Dedifferentiated amniotic fluid mesenchymal stem cell (primary cell): ENCODE data around the gene CEP135.
"Not testable (repeated sequence)": the region's sequence is repeated elsewhere in the genome, so short reads cannot be mapped to it uniquely, and the experiment has no call there.

Experiments used
- DNase-seq: peaks from one replicate; pipeline ENCODE4 v3.0.0-alpha.2; 2016; ENCODE audit errors: extremely low spot score

The CEP135 gene

GRCh38 chr4:56072730-56073129, 124.0 kb downstream of the CEP135 start:
- DNase-seq = not testable (repeated sequence)

DNA sequence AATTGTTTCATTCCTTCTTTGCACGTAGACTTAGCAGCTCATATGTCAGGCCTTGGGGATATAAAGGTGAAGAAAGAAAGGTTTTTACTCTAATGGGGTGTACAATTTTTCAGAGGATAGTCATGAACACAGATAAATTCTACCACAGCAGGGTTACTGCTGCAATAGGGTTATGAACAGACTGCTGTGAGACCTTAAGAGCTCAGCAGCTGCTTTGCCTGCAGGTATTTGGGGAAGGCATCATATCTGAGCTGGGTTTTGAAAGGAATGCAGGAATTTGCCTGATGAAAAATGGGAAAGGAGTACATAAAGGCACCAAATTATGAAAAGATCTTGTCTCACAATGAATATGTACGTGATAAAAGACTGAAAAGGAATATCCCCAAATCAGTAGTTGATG, 128.9 kb downstream of the CEP135 start:
- DNase-seq = no peak

DNA sequence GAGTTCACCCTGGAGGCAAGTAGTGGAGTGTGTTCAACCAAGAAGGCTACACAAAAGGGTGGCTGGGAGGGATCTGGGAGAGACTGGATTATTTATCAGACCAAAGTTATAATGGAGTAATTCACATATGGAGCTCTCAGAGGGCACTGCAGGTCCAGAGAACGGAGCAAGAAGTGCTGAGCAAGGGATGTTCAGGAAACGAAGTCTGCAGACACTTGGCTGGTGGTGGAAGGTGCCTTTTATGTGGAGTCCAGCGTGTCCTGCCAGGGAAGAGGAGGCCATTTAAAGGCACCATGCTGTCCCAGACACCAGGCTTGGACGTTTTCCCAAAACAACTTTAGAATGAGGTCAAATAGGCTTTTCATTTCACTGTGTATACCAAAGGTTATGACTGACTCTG, 130.1 kb downstream of the CEP135 start:
- no peak for DNase-seq

GRCh38 chr4:56080384-56080783, 131.6 kb downstream of the CEP135 start:
- DNase-seq = no peak

- no peak for DNase-seq
Observed at GRCh38 chr4:56082829-56083228, 134.1 kb downstream of the CEP135 start.
